Smooth muscle cell (in vitro differentiated cells): ENCODE data around the gene KANSL2. TPM values are rescaled to one million over a fixed set of nuclear protein-coding genes. Genes with fewer than 3 reads are reported as not detected.

ENCODE experiments used
- DNase-seq: peaks from one replicate; lab custom pipeline; 2025; ENCODE audit not compliant: unreplicated experiment; lab: John Stamatoyannopoulos, UW
- H2AFZ ChIP-seq: fragments of 200-600 bp; sonication (generic); 2 replicates; pipeline ENCODE4 v1.6.0; 2016; ENCODE audit warnings: antibody characterized with exemption, low read depth, mild to moderate bottlenecking
- H3F3A ChIP-seq: fragments of 200-600 bp; sonication (generic); 2 replicates; pipeline ENCODE4 v1.6.0; 2017; ENCODE audit warnings: antibody characterized with exemption, low read depth
- H3K27ac ChIP-seq: fragments of 200-600 bp; sonication (generic); 2 replicates; pipeline ENCODE4 v1.5.1; 2016; ENCODE audit warnings: low read depth, mild to moderate bottlenecking
- H3K27me3 ChIP-seq: fragments of 200-600 bp; sonication (generic); 2 replicates; pipeline ENCODE4 v1.6.1; 2016; ENCODE audit warnings: low read depth, mild to moderate bottlenecking
- H3K36me3 ChIP-seq: fragments of 200-600 bp; sonication (generic); 2 replicates; pipeline ENCODE4 v1.5.1; 2016; ENCODE audit warnings: low read depth
- H3K4me1 ChIP-seq: fragments of 200-600 bp; sonication (generic); 2 replicates; pipeline ENCODE4 v1.5.1; 2016; ENCODE audit warnings: low read depth
- H3K4me2 ChIP-seq: fragments of 200-600 bp; sonication (generic); 2 replicates; pipeline ENCODE4 v1.6.0; 2016; ENCODE audit warnings: mild to moderate bottlenecking
- H3K4me3 ChIP-seq: fragments of 200-600 bp; sonication (generic); 2 replicates; pipeline ENCODE4 v1.5.1; 2016; ENCODE audit warnings: mild to moderate bottlenecking
- H3K79me2 ChIP-seq: fragments of 200-600 bp; sonication (generic); 2 replicates; pipeline ENCODE4 v1.6.0; 2016; ENCODE audit warnings: low read depth, mild to moderate bottlenecking
- H3K9ac ChIP-seq: fragments of 200-600 bp; sonication (generic); 2 replicates; pipeline ENCODE4 v1.6.0; 2016; ENCODE audit warnings: low read depth
- H3K9me3 ChIP-seq: fragments of 200-600 bp; sonication (generic); replicated peaks from 2 replicates; pipeline ENCODE4 v1.5.1; 2016; ENCODE audit warnings: low read depth
- H4K20me1 ChIP-seq: fragments of 200-600 bp; sonication (generic); 2 replicates; pipeline ENCODE4 v1.6.0; 2016; ENCODE audit warnings: low read depth
- CTCF ChIP-seq: fragments of 200-600 bp; sonication (generic); IDR thresholded peaks from 2 replicates; pipeline ENCODE4 v1.5.1; 2017; ENCODE audit warnings: borderline replicate concordance, mild to moderate bottlenecking, antibody characterized with exemption; ENCODE audit not compliant: insufficient read depth, poor library complexity, severe bottlenecking
- WGBS: methylation state at CpG from one replicate; pipeline ENCODE4 v1.1.7; 2016; ENCODE audit warnings: low lambda C conversion rate; 5-methylcytosine and 5-hydroxymethylcytosine counted together
- polyA plus RNA-seq: library from polyadenylated mRNA; unstranded; fragments of >200 nt; fragmentation: Nextera tagmentation; extraction: Ambion mirVana; gene quantifications from 2 replicates; pipeline ENCODE4 v1.2.1, GENCODE V29; 2016
- total RNA-seq: library from RNA; depleted of rRNA; stranded (reverse); fragments of >200 nt; gene quantifications from 2 replicates; pipeline ENCODE4 v1.2.3, GENCODE V29; 2014

KANSL2 gene
- total and polyA plus RNA-seq, 2 experiments from 2014 or later = 29.7 to 40.7 TPM

GRCh38 chr12:48681399-48681709 is 684 bp downstream of the KANSL2 start:
- 4% methylated on average over 11 of the region's 11 CpGs for WGBS
- H4K20me1 ChIP-seq = peaks cover 53% of the 10 kb centered on the region

GRCh38 chr12:48680861-48681260 is 1.2 kb downstream of the KANSL2 start:
- H3K9me3 ChIP-seq = no peaks in the 10 kb centered on the region
- H3K4me2 ChIP-seq = peak overlapping the region; percentile 98
- H3K36me3 ChIP-seq = peaks cover 13% of the 10 kb centered on the region
- H4K20me1 ChIP-seq = peaks cover 57% of the 10 kb centered on the region
- no peak overlapping the region for H3K27ac ChIP-seq
- WGBS = 68% methylated on average over 13 of the region's 13 CpGs
- H3K27me3 ChIP-seq = no peaks in the 10 kb centered on the region
- peak overlapping the region; percentile 91 for H3K9ac ChIP-seq
- H3K79me2 ChIP-seq = peaks cover 60% of the 10 kb centered on the region
- H3F3A ChIP-seq = no peaks in the 10 kb centered on the region
- peak overlapping the region; percentile 91 for H3K4me3 ChIP-seq
- no peak overlapping the region for H2AFZ ChIP-seq
- peaks cover 38% of the 10 kb centered on the region for H3K4me1 ChIP-seq
- TF ChIP-seq CTCF = no peak
- DNase-seq = no peak

More at GRCh38 chr12:48681399-48681709, 684 bp downstream of the KANSL2 start:
- peaks cover 38% of the 10 kb centered on the region for H3K4me1 ChIP-seq
- peak overlapping the region; percentile 83 for H3K27ac ChIP-seq
- peak overlapping the region; percentile 98 for H3K4me2 ChIP-seq
- H3K27me3 ChIP-seq = no peaks in the 10 kb centered on the region
- H3K36me3 ChIP-seq = peaks cover 13% of the 10 kb centered on the region
- peaks cover 55% of the 10 kb centered on the region for H3K79me2 ChIP-seq
- no peak for DNase-seq
- H3K9me3 ChIP-seq = no peaks in the 10 kb centered on the region
- no peak overlapping the region for H2AFZ ChIP-seq
- peak overlapping the region; percentile 91 for H3K4me3 ChIP-seq
- TF ChIP-seq CTCF = no peak
- H3F3A ChIP-seq = no peaks in the 10 kb centered on the region
- peak overlapping the region; percentile 91 for H3K9ac ChIP-seq

GRCh38 chr12:48678551-48679185 is 3.4 kb downstream of the KANSL2 start:
- Histone ChIP-seq H3K36me3 (peaks cover 13% of the 10 kb centered on the region), H3K9me3 (no peaks in the 10 kb centered on the region), H3F3A (no peaks in the 10 kb centered on the region), H3K27ac (peak overlapping the region; percentile 29), H2AFZ (no peak overlapping the region), H3K79me2 (peaks cover 82% of the 10 kb centered on the region), H3K9ac (no peak overlapping the region), H3K4me3 (peak overlapping the region; percentile 8), H4K20me1 (peaks cover 78% of the 10 kb centered on the region), H3K4me1 (peaks cover 38% of the 10 kb centered on the region), H3K4me2 (peak overlapping the region; percentile 98), H3K27me3 (no peaks in the 10 kb centered on the region)
- WGBS = 77% methylated on average over 3 of the region's 3 CpGs
- TF ChIP-seq CTCF = no peak
- no peak for DNase-seq

- no peak for TF ChIP-seq CTCF
These were observed 10.7 kb downstream of the KANSL2 start for GRCh38 chr12:48671231-48671856.

More at GRCh38 chr12:48671231-48671856, 10.7 kb downstream of the KANSL2 start:
- H3K4me1 ChIP-seq = no peaks in the 10 kb centered on the region
- H3K4me2 ChIP-seq = no peak overlapping the region
- peaks cover 60% of the 10 kb centered on the region for H3K79me2 ChIP-seq
- H2AFZ ChIP-seq = no peak overlapping the region
- no peaks in the 10 kb centered on the region for H3K9me3 ChIP-seq
- peak overlapping the region; percentile 6 for H3K27ac ChIP-seq
- no peak overlapping the region for H3K9ac ChIP-seq
- peaks cover 34% of the 10 kb centered on the region for H3K36me3 ChIP-seq
- H3K27me3 ChIP-seq = no peaks in the 10 kb centered on the region
- 82% methylated on average over 8 of the region's 8 CpGs for WGBS
- no peak overlapping the region for H3K4me3 ChIP-seq
- H3F3A ChIP-seq = no peaks in the 10 kb centered on the region
- DNase-seq = no peak
- H4K20me1 ChIP-seq = peaks cover 70% of the 10 kb centered on the region
